ENCODE results near the gene OLFM1.
A peak's percentile ranks its signal among the peaks of the same experiment; 100 is the strongest.

OLFM1 gene

GRCh38 chr9:135087489-135087792, at the start of gene OLFM1:
TSS of gene OLFM1 (plus strand) at chr9:135087668. CDS start at chr9:135087990, 322 bp downstream.
- DNase-seq (ENCODE audit: low read depth in 1 of 2, low spot score in 1 of 2), result peak in 1 of 2 donors; percentile 4

- DNase-seq (ENCODE audit: low read depth in 1 of 2, low spot score in 1 of 2), result no peak
Measured at GRCh38 chr9:135038331-135038730, 49.1 kb upstream of the OLFM1 start.

GRCh38 chr9:135038826-135039225, 48.6 kb upstream of the OLFM1 start:
- DNase-seq (ENCODE audit: low read depth in 1 of 2, low spot score in 1 of 2), result no peak

DNA sequence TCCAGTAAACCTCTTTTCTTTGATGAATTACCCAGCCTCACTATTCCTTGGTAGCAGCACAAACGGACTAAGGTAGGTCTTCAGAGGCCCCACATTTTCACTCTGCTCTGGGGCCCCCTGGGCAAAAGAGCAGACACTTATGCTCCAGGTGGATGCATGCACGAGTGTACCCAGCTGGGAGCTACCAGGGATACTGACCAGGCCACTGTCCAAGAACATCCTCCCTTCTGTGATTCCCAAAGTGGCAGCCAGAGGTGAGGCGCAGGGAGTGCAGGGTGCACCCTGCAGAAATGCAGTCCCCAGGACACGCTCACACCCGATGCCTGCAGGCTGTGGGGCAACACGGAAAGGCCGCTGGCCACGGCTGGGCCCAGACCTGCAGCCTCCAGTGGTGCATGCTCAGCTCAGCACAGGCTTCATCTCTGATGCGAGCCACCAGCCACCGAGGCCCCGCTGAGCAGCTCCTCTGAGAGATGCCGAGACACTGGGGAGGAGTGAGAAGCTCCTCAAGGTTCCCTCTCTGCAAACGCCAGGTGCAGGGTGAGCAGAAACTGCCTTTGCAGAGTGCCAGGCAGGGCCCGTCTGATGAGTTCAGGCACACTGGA, 48.1 kb upstream of the OLFM1 start:
- no peak for DNase-seq (ENCODE audit: low read depth in 1 of 2, low spot score in 1 of 2)

- DNase-seq (ENCODE audit: low read depth in 1 of 2, low spot score in 1 of 2), result no peak
Measured at GRCh38 chr9:135039916-135040645, 47.4 kb upstream of the OLFM1 start.

- no peak for DNase-seq (ENCODE audit: low read depth in 1 of 2, low spot score in 1 of 2)
Measured at GRCh38 chr9:135040892-135041291, 46.6 kb upstream of the OLFM1 start.

- no peak for DNase-seq (ENCODE audit: low read depth in 1 of 2, low spot score in 1 of 2)
Measured at GRCh38 chr9:135043345-135043744, 44.1 kb upstream of the OLFM1 start.

DNA sequence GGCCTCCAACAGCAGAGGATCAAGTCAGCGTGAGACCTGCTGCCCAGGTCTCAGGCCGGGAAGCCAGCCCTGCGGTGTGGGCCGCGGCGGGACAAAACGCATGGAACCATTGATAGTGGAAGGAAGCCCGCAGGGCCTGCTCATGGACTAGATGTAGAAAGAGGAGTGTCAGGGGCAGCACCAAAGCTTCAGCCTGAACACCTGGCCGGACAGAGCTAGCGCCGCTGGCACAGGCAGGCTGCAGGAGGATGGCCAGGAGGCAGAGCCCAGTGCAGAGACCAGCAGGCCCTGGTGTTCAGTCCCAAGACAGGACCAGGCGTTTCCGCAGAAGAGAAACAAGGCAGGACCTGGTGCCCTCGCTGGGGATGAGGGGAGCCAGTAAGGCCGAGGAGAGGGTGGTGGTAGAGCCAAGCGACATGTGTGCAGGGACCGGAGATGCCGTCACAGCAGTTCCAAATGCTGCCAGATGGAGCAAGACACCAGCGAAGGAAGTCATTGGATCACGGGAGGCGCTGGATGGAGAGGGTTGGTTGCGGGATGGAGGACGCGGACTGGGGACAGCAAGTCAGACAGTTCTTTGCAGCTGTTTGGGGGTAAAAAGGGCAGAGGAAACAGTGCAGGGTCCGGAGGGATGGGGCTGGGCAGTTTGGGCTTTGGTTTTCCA, 42.1 kb upstream of the OLFM1 start:
- DNase-seq (ENCODE audit: low read depth in 1 of 2, low spot score in 1 of 2), result no peak

DNA sequence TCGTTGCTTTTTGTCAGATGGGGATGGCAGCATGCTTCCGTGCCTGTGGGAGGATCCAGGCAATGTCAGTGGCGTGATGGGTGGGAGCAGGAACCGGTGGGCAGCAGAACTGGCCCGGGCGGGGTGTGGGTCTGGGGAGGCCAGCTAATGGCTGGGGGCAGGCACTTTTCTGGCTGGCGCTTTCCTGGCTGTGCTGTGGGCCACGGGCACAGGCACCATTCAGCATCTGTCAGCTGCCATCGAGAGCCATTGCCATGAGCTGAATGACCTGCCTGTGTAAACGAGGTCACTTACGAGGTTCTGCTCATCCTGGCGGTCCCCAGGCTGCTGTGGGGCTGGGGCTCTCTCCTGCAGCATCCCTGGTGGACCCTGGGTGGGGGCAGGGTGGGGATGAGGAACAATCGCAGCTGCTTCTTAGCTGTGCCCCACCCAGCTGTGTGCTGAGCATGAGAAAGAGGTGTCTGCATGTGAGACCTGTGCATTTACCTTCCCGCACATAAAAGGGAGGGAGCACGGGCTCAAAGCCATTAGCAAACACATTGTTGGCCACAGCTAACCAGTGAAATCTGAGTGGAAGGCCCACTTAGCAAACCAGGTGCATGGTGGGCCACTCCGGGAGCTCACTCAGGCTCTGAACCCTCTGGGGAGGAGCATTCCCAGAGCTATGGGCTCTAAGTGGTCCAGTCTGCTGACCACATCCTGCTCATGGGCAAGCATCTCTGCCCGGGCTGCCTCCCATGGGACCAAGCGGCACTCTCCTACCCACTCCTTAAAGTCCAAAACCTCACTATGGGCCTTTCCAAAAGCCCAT, 41.3 kb upstream of the OLFM1 start:
- no peak for DNase-seq (ENCODE audit: low read depth in 1 of 2, low spot score in 1 of 2)

GRCh38 chr9:135046739-135047350, 40.6 kb upstream of the OLFM1 start:
- no peak for DNase-seq (ENCODE audit: low read depth in 1 of 2, low spot score in 1 of 2)

DNA sequence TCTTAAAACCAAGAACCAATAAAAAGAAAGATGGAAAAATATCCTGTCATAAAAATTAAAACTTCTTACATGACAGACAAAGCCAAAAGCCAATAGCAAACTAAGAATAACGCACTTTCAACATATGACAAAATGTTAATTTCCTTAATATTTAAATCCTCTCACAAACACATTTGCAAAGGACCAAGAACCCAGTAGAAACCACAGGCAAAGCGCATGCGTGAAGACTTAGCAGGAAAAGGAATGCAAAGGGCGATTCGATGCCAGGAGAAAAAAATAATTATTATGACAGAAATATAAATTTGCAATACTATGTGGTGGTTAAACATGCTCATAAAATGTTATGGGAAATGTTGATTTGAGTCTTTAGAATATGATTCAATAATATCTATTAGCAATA, 39.9 kb upstream of the OLFM1 start:
- DNase-seq (ENCODE audit: low read depth in 1 of 2, low spot score in 1 of 2), result no peak

DNA sequence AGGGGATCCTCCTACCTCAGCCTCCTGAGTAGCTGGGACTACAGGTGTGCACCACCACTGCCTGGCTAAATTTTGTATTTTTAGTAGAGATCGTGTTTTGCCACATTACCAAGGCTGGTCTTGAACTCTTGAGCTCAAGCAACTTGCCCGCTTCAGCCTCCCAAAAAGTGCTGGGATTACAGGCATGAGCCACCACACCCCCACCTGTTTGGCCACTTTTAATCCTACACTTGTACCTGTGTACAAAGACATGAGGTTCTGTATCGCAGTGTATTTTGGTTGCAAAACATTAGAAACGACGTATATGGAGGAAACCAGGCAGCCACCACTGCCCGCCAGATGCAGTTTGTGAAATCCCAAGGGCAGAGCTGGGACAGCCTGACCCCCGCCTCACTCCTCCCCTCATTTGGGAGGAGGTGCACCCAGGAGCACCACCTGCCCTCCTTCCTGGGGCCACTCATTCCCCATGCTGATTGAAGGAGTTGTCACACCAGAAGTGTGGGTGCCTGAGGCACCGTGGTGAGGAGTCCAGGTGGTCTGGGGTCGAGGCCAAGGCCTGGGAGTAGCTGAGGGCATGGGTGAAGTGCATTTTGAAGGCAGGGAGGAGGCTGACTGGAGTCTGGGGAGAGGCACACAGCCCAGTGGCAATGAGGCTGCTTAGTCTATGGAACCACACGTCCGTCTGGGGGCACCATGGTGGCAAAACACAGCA, 39.3 kb upstream of the OLFM1 start:
- DNase-seq (ENCODE audit: low read depth in 1 of 2, low spot score in 1 of 2), result no peak

DNA sequence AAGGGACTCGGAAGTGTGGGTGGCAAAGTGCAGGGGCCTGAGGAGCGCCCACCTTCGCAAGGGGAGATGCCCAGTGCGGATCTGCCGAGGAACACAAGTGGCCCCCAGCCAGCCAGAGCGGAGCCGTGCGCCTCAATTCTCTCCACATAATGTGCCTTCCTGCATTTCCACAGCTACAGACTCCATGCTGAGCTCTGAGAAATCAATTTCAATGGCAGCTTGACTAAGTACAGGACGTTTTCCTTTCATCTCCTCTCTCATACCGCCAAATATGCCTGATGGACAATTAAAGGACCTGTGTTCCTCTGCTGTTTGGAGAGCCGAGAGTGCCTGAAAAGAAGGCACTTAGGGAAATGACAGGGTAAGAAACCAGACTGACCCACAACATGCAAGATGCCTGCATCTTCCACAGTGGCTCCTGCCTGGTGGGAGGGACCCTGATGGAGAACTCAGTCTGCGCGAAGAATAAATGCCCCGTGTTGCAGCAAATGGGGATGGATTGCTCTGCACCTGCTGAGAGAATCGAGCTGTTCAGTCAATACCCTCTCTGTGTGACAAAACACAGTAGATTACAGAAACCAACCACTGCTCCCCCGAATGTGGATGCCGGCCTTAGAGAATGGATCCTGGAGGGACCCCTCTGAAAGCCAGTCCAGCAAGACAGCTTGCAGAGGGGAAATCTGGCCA, 38.6 kb upstream of the OLFM1 start:
- no peak for DNase-seq (ENCODE audit: low read depth in 1 of 2, low spot score in 1 of 2)

GRCh38 chr9:135049460-135049859, 38.0 kb upstream of the OLFM1 start:
- DNase-seq (ENCODE audit: low read depth in 1 of 2, low spot score in 1 of 2), result no peak

- DNase-seq (ENCODE audit: low read depth in 1 of 2, low spot score in 1 of 2), result no peak
Measured at GRCh38 chr9:135050072-135050990, 37.1 kb upstream of the OLFM1 start.

- no peak for DNase-seq (ENCODE audit: low read depth in 1 of 2, low spot score in 1 of 2)
Measured at GRCh38 chr9:135051316-135052038, 36.0 kb upstream of the OLFM1 start.

- DNase-seq (ENCODE audit: low read depth in 1 of 2, low spot score in 1 of 2), result no peak
Measured at GRCh38 chr9:135053133-135053532, 34.3 kb upstream of the OLFM1 start.

GRCh38 chr9:135055181-135055580, 32.3 kb upstream of the OLFM1 start:
- no peak for DNase-seq (ENCODE audit: low read depth in 1 of 2, low spot score in 1 of 2)
